NCI-H2196 (cell line): ENCODE measurements around the gene EMC9.

Source experiments
- DNase-seq: peaks from one replicate; lab custom pipeline; 2025; ENCODE audit not compliant: unreplicated experiment; lab: John Stamatoyannopoulos, UW

Gene EMC9, protein sequence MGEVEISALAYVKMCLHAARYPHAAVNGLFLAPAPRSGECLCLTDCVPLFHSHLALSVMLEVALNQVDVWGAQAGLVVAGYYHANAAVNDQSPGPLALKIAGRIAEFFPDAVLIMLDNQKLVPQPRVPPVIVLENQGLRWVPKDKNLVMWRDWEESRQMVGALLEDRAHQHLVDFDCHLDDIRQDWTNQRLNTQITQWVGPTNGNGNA

DNA sequence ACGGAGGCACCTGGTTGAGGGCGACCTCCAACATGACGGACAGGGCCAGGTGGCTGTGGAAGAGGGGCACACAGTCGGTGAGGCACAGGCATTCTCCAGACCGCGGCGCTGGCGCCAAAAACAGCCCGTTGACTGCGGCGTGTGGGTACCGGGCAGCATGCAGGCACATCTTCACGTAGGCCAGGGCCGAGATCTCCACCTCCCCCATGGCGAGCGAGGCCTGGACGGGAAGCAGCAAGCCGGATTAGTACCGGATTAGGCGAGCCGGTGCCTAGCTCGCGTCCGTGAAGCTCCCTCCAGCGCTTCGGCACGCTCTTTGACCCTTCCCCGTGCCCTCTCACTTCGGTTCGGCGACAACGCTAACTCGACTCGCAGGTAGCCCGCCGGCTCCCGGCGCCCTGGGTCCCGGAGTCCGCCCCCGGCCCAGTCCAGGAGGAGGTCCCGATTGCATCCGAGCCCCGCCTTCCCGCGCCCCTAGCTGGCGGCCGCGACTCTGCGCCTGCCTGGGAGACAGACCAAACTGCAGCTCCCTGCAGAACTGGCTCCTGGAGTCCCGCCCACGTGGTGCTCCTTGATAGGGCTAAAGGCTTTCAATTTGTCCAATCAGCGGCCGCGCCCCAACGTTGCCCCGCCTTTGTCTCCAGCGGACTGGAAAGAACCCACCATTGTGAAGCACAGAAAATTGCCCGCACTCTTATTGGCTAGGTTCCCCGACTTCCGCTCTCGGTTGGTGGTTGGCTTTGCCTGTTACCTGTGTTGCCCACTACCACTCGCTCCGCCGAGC lies at the start of gene EMC9:
Gene EMC9 (minus strand): TSS at position 495 of the 784 bp plus-strand sequence. CDS start 287 bp downstream, at position 208.
- DNase-seq, result peak; percentile 100

GRCh38 chr14:24190416-24190815 lies 49.0 kb upstream of the EMC9 start:
- DNase-seq, result no peak

- no peak for DNase-seq
Measured at GRCh38 chr14:24189460-24189859, 48.1 kb upstream of the EMC9 start.

GRCh38 chr14:24189059-24189375 lies 47.6 kb upstream of the EMC9 start:
- DNase-seq, result no peak

DNA sequence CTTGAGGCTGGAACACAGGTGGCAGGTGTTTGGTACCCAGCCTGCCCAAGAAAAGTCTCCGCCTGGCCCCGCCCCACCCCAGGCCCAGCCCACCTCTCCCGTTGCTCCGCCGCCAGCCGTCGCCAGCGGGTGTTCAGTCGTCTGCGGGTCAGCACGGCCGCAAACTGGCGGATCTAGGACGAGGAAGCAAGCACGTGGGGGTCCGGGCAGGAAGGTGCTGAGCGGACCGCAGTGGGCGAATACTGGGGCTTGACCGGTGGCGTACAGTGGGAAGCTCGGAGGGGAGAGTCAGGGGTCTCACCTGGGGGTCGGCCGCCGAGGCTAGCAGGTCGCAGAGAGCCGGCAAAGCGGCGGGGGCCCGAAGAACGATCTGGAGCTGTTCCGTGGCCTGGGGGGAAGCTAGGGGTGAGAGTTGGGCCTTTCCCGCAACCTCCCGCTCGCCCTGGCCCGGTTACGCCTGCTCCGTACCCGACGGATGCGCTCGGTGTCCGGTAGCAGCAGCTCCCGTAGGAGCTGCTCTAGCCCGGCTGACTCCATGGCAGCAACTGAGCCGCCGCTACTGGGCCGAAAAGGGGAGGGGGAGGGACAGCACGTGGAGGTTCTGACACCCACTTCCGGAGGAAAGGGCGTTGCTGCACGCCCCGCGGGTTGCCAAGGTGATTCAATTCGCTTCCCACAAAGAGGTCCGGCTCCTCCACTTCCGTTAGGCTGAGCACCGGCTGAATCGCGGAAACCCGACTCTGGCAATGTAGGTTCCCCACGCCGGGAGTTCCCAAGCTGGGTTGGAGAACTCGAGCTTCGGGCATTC lies 47.1 kb upstream of the EMC9 start, which contains the start of gene IPO4:
Gene IPO4 (minus strand): TSS at position 566 of the 808 bp plus-strand sequence. CDS start 29 bp downstream, at position 537.
- DNase-seq, result peak; percentile 98

GRCh38 chr14:24187539-24187915 lies 46.1 kb upstream of the EMC9 start:
- DNase-seq, result no peak

DNA sequence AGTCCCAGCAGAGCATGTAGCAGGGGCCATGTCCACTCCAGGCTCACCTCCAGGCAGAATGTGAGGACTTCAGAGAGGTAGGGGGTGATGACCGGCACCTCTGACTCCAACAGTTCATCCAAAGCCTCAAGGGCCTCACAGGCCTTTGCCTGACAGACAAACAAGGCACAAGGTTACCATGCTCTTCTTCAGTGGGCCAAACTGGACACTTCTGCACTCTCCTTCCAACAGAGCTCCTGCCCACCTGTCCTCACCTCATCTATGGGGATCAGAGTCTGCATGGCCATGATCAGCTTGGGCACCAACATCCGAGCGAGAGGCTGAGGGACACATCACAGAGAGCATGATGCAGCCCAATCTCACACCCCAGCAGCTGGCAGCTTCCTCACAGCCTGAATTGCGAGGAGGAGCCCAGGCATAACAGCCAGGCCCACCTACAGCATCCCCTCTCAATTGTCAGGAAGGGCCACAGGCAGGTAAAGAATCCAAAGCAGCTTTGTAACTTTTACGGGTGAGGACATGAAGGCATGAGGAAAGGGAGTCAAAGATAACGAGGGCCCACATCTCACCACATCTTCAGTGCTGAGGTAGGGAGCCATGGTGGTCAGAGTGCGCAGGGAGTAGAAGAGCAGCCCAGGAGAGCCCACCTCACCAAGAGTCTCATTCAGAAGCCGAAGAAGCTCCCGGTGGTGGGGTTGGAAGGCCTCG lies 45.6 kb upstream of the EMC9 start:
- DNase-seq, result no peak

GRCh38 chr14:24185741-24186140 lies 44.4 kb upstream of the EMC9 start:
- no peak for DNase-seq

DNA sequence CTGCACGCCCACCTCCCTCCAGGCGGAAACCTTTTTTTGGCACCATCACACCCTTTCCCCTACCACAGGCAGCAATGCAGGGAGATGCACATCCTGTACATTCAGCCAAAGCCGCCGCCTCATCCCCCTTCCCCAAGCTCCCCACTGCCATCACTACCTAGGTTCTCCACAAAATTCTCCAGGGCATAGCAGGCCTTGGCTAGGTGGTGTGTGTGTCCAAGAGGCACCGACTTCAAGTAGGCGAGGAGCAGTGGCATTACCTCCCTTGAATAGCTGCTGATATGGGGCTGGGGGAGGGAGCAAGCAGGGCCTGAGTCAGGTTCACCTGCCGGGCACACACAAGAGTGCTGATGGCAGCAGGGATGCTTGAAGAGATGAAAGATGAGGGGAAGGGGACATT lies 43.6 kb upstream of the EMC9 start:
- no peak for DNase-seq

- no peak for DNase-seq
Measured at GRCh38 chr14:24184104-24184970, 42.9 kb upstream of the EMC9 start.

DNA sequence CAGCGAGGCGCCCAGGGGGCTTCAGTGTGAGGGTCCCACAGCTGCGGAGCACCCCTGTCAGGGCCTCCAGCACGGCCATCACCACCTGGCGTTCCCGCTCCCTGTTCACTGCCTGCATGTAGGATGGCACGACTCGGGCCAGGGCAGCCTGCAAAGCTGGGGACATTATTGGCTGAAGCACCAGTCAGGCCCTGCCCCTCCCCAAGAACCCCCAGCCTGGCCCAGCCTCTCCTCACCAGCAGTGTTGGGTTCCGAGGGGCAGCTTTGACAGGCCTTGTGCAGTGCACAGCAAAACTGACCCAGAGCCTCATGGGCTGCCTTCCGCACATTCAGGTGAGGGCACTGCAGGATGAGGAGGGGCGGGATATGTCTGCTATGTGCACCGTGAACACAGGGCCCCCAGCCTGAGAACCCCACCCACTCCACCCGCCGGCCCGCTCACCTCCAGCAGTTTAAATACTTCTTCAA lies 41.7 kb upstream of the EMC9 start:
- DNase-seq, result no peak

DNA sequence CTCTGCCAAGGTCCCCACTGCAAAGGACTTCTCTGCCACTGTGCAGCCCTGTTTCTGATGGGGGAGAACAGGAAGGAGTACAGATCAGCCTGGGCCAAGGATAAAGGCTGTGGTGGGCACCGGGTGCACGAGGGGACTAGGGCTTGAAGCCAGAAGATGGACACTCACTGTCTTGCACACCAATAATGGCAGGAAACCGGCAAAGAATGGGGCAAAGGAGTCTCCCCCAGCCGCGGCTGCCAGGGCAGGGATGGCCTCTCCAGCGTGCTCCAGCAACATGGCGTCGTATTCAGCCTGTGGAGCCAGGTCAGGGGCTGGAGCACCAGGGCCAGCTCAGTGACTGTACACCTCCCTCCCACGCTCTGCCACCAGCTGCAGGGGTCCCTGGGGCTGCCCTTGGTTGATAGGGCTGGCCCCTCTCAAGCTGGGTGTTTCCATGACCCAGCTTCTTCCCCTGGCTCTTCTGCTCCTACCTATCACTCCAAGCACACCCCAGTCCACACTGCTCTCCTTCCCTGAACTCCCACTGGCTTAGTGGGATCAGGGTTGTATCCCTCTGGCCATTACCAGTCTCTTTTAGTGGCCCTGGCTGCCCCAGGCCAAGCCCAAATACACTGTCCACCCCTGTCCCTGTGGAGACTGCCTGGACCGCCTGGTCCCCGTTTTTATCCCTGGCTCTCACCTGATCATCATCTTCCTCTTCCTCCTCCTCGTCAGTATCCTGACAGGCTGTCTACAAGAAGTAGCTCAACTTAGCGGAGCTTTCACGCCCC lies 40.9 kb upstream of the EMC9 start:
- DNase-seq, result no peak

GRCh38 chr14:24181371-24182077 lies 40.1 kb upstream of the EMC9 start:
- DNase-seq, result no peak

DNA sequence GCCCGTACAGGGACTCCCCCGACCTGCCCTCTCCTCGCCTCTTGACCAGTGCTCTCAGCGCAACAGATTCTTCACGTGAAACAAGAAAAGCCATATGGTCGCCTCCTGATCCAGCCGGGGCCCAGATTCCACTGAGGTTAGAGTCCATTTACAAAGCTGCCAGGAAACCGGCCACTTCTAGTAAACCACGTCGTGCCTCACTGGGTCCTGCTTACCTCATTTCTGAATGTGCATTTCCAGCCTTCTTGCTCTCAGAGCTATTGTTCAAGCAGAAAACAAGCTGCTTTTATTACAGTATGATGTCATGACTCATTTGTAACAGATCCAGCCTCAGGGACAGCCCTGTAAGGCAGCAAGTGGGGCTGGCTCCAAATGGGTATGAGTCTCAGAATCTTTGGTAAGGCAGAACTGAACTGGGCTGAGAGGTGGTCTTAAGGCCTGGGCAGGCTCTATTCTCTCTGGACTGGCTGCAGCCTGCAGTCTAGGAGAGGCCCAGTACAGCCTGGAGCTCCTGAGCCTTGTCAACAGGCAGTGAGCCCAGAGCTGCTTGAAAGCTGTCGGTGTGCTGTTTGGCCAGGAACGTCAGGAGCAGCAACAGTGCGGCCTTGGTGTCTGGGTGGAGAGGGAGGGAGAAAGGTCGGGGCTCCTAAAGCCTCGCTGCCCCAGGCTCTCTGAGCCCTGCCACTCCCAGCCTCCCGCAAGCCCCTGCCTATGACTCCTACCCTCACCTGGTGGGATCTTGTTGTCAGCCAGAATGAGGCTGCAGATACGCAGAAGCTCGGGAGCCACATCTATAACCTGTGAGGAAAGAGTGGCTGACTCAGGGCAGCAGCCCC lies 38.8 kb upstream of the EMC9 start:
- DNase-seq, result peak; percentile 71

DNA sequence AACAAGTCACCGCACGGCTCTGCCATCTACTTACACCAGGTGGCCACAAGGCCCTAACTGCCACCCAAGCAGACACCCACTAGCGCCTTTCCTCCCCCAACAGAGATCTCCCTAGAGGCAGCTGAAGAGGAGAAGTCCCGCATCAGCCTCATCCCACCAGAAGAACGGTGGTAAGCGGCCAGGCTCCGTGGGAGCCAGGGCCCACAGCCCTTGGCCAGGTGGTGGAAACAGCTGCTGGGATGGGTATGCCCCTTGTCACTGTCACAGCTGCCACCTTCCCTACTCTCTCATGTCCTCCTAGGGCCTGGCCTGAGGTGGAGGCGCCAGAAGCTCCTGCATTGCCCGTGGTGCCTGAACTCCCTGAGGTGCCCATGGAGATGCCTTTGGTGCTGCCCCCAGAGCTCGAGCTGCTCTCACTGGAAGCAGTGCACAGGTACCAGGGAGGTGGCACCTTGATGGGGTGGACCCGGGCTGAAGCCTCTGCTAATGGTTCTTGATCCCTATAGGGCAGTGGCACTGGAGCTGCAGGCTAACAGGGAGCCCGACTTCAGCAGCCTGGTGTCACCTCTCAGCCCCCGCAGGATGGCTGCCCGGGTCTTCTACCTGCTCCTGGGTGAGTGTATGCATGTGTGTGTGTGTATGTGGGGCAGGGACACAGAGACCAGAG lies 38.0 kb upstream of the EMC9 start:
- no peak for DNase-seq

GRCh38 chr14:24178399-24179178 lies 37.2 kb upstream of the EMC9 start:
- DNase-seq, result no peak

- no peak for DNase-seq
Measured at GRCh38 chr14:24177891-24178290, 36.5 kb upstream of the EMC9 start.
